ENCODE measurements around the gene FBXO31. TPM values are rescaled to one million over a fixed set of nuclear protein-coding genes. Genes with fewer than 3 reads are reported as not detected.
A peak's percentile ranks its signal among the peaks of the same experiment; 100 is the strongest.

FBXO31 gene
- total and polyA plus RNA-seq, 2 of the 8 experiments (the other 6 are each of a cell fraction or from before 2014, with no cell fraction given) = 8.3 to 21.6 TPM

- Histone ChIP-seq H2BK15ac (ENCODE audit: low read length) (no peak overlapping the region), H3K18ac (ENCODE audit: extremely low read depth, low read length) (no peak overlapping the region), H2BK12ac (ENCODE audit: low read depth, low read length) (no peak overlapping the region), H3K79me1 (ENCODE audit: low read depth, low read length) (peaks cover 9% of the 10 kb centered on the region), H3K4ac (replicated peaks; ENCODE audit: insufficient read length, low read depth, low read length) (no peak overlapping the region), H3K4me1 (replicated peaks in 1 of 4; ENCODE audit: control insufficient read depth in 3 of 4, insufficient read depth in 4 of 4, low read length in 3 of 4) (peaks cover 0 to 4% (median 0%) of the 10 kb centered on the region in 4 experiments; a peak in 2 of 7 replicates), H3K14ac (ENCODE audit: insufficient read length) (no peak overlapping the region), H3K79me2 (ENCODE audit: control insufficient read depth in 1 of 2, insufficient read depth in 2 of 2, low read length in 2 of 2) (peaks cover 0 to 18% of the 10 kb centered on the region in 2 experiments; a peak in 1 of 4 replicates), H3K36me3 (ENCODE audit: control insufficient read depth in 2 of 4, insufficient read depth in 4 of 4, low read length in 3 of 4) (peaks cover 0 to 11% (median 4%) of the 10 kb centered on the region in 4 experiments; a peak in 5 of 8 replicates), H3K23ac (ENCODE audit: insufficient read length) (no peak overlapping the region), H2BK120ac (replicated peaks; ENCODE audit: low read depth, low read length) (no peak overlapping the region), H3K4me2 (ENCODE audit: insufficient read depth in 1 of 2, low read depth in 2 of 2, low read length in 2 of 2) (no peak overlapping the region), H2BK5ac (ENCODE audit: low read depth, low read length) (peak overlapping the region; percentile 60; the same call in 1 of the 2 replicates), H4K91ac (replicated peaks; ENCODE audit: insufficient read length, low read length) (no peak overlapping the region), H3K9me3 (ENCODE audit: insufficient read depth in 2 of 2, low read depth in 1 of 2, low read length in 1 of 2) (no peaks in the 10 kb centered on the region), H2AFZ (ENCODE audit: low read length) (no peak overlapping the region), H3K56ac (replicated peaks; ENCODE audit: insufficient read length, low read depth, low read length) (no peak overlapping the region), H2BK20ac (ENCODE audit: low read length) (no peak overlapping the region), H2AK5ac (ENCODE audit: low read depth, low read length) (no peak overlapping the region), H4K8ac (ENCODE audit: extremely low read depth, insufficient read depth, low read length) (no peak overlapping the region), H3K4me3 (ENCODE audit: extremely low read depth in 1 of 4, insufficient read depth in 2 of 4, low read depth in 3 of 4, low read length in 4 of 4) (no peak overlapping the region), H3K23me2 (ENCODE audit: low read depth, low read length) (no peaks in the 10 kb centered on the region), H3K27me3 (replicated peaks in 1 of 4; ENCODE audit: control insufficient read depth in 3 of 4, extremely low read depth in 1 of 4, insufficient read depth in 3 of 4, low read length in 3 of 4) (no peaks in the 10 kb centered on the region), H3K27ac (ENCODE audit: low read depth, low read length) (no peak overlapping the region), H4K20me1 (replicated peaks in 1 of 2; ENCODE audit: control insufficient read depth in 1 of 2, insufficient read depth in 2 of 2, low read length in 2 of 2) (peaks cover 5 to 15% of the 10 kb centered on the region in 2 experiments), H3K9ac (replicated peaks in 1 of 4; ENCODE audit: extremely low read depth in 1 of 4, low read depth in 3 of 4, low read length in 3 of 4) (0 out of 7 replicates have a peak overlapping the region, but pooled peaks of 1 of the 4 experiments have one; percentile 14), H4K5ac (ENCODE audit: insufficient read length, low read depth, low read length) (no peak overlapping the region)
- no peak for FAIRE-seq
- CTCF ChIA-PET (ENCODE audit: partially characterized antibody) = interaction anchor here (0.7 to 1.4 kb wide), 5 partner anchors 8 to 272 kb away, joined by 3 to 4 read pairs (median 3); no protein-coding TSS in a partner anchor
- POLR2A ChIA-PET (ENCODE audit: partially characterized antibody) = no interaction called here
- no peak for DNase-seq (ENCODE audit: low read depth in 1 of 2, low spot score in 2 of 2)
- TF ChIP-seq HDAC2 (IDR thresholded peaks at IDR 0.05; ENCODE audit: borderline replicate concordance in 1 of 2, low read depth in 2 of 2, low read length in 2 of 2) (no peak), TAF1 (IDR thresholded peaks at IDR 0.05; ENCODE audit: low read depth, low read length) (no peak), MAFK (IDR thresholded peaks at IDR 0.05; ENCODE audit: low read depth, low read length) (no peak), NANOG (IDR thresholded peaks at IDR 0.05; ENCODE audit: insufficient read depth, low read depth, low read length, poor library complexity, severe bottlenecking) (no peak), CBX8 (IDR thresholded peaks at IDR 0.05; ENCODE audit: borderline replicate concordance, low read depth, low read length) (no peak), POU5F1 (IDR thresholded peaks at IDR 0.05; ENCODE audit: low read depth, low read length) (no peak), USF2 (IDR thresholded peaks at IDR 0.05; ENCODE audit: low read length) (no peak), SUZ12 (IDR thresholded peaks at IDR 0.05; ENCODE audit: low read length) (no peak), CTBP2 (IDR thresholded peaks at IDR 0.05; ENCODE audit: borderline replicate concordance, insufficient read depth, insufficient read length, low read length) (no peak), POLR2AphosphoS5 (IDR thresholded peaks at IDR 0.05; ENCODE audit: low read depth, low read length) (no peak)
- WGBS, 2 experiments (ENCODE audit: extremely low coverage in 1 of 2, insufficient coverage in 1 of 2, insufficient read length in 1 of 2, insufficient replicate concordance in 2 of 2, low coverage in 1 of 2, low lambda C conversion rate in 2 of 2, missing lambda C conversion rate in 1 of 2) = 89% methylated on average over 17 of the region's 17 CpGs; no CpG with 5 or more reads in 1 of the 2 experiments
These were observed 19.7 kb downstream of the FBXO31 start for GRCh38 chr16:87363771-87364455.

Data from H1 (cell line).